GM12874 (cell line): ENCODE results near the gene AKT1S1.

Source experiments
- TF ChIP-seq, protein P1 (sequence below): IDR thresholded peaks from 2 replicates; pipeline ENCODE4 v1.5.1; 2011; ENCODE audit warnings: low read depth, mild to moderate bottlenecking, control low read depth, low read length, moderate library complexity; ENCODE audit not compliant: insufficient read depth

Gene AKT1S1

DNA sequence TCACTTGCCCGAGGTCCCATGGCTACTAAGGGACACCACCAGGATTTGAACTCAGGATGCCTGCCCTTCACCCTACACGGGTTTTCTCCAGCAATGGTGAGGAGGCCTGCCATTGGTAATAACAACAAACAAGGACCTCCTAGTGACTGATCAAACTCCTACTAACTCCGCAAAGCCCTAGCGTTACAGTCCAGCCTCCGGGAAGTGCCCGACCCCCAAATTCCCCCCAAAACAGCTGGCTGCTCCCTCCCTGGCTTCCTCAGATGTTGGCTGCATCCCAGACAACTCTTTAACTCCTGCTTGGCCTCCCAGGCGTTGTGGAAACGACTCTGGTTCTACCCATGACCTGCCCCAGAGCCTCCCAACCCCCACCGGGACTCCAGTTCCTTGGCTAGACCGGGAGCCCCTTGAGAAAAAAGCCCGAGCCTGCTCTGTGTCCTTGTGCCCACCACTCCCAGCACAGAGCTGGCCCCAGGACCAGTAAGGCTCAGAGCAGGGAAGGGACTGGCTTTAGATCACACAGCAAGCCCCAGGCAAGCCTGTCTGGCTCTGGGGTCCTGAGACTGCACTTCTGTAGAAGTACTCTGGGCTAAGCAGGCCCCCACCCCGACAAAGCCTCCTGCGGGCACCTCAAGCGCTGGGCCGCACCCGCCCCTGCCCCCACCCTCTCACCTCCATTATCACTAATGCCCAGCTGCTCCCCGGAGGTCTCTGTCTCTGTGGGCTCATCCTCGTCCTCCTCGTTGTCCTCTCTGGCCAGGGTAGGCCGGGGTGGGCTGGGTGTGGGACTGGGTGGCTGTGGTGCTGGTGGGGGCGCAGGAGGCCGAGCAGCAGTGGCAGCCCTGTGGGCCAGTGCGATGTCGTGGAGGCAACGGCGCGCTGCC lies 4.7 kb downstream of the AKT1S1 start:
- TF ChIP-seq, protein P1, sequence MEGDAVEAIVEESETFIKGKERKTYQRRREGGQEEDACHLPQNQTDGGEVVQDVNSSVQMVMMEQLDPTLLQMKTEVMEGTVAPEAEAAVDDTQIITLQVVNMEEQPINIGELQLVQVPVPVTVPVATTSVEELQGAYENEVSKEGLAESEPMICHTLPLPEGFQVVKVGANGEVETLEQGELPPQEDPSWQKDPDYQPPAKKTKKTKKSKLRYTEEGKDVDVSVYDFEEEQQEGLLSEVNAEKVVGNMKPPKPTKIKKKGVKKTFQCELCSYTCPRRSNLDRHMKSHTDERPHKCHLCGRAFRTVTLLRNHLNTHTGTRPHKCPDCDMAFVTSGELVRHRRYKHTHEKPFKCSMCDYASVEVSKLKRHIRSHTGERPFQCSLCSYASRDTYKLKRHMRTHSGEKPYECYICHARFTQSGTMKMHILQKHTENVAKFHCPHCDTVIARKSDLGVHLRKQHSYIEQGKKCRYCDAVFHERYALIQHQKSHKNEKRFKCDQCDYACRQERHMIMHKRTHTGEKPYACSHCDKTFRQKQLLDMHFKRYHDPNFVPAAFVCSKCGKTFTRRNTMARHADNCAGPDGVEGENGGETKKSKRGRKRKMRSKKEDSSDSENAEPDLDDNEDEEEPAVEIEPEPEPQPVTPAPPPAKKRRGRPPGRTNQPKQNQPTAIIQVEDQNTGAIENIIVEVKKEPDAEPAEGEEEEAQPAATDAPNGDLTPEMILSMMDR = no peak

DNA sequence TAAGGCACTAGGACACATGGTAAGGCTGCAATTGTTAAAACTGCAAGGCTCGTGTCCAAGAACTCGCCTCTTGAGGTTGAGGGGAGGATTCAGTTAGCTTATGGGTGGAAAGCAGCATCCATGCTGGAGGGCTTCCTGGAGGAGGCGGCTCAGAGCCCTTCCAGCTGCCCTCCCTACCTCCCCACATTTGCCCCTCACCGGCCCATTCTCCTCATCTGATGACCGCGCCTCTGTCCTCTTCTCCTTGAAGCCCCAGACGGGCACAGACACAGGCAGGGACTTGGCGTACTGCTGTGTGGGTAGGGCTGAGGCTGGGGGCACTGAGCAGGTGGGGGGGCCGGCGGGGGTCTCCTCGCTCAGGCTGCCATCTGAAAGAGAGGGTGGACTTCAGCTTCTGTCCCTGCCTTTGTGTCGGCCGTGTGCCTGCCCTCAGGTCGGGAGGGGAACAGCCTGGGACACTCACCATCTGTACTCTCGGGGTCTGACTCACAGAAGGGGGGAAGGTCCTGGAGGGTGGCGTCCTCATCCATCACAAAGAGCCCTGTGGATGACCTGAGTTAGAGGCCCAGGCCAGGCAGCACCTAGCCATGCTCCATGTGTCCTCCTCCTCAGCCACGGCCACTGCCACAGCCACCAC lies 5.7 kb downstream of the AKT1S1 start:
- TF ChIP-seq, protein P1 = no peak

DNA sequence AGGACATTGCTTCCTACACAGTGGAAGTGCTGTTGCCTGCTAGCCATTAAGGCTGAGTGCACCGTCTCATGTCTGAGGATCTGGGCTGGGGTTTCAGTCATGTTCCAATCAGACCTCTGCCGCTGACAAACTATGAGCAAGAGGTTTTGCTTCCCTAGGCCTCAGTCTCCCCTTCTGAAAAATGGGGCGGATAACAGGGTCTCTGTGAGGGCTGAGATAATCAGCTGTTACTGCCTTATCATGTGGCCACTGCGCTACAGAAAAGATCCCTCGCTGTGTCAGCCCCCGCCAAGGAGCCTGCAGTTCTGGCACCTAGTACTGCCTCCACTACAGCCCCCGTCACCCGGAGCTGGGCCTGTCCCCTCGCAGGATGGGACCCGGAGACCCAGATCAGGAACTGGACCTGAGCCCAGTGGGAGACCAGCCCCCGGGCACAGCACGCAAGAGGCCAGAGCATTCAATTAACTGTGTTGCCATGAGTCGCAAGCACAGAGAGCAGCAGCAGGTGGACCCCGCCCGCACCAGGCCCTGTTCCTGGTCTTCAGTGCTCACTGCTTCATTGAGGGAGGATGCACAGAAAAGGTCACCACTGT lies 6.8 kb downstream of the AKT1S1 start:
- TF ChIP-seq, protein P1 = no peak

DNA sequence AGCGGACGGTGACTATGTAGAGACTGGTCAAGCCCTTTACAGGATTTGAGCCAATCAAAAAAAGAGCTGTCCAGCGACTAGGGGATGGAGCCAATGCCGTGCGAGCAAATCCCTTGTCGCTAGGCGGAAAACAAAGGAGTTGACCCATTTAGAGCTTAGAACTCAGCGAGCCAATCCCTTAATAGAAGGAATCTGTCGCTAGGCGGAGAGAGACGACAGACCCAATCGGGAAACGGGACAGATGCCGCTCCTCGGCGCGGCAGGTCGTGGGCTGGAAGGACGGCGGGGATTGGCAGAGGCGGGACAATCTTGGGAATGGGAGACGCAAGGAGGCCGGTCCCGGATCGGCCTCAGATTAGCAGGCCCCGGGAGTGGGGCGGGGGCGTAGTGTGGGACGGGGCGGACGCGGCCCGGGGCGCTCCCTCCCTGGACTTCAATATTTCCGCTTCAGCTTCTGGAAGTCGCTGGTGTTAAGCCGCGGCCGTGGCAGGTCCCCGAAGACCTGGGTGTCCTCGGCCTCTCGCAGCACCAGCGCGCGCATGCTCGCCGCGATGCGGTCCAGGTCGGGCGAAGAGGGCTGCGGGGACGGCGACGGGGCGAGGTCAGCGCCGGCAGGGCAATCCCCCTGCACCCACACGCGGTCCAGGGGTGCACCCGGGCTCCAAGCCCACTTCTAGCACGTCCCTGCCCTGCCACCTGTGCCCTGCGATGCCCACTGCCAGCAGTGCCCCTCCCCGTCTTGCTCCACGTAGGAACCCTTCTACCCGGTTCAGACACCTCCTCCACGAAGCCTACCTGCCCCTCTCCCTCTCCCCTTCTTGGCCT lies 7.5 kb downstream of the AKT1S1 start:
- TF ChIP-seq, protein P1 = no peak

DNA sequence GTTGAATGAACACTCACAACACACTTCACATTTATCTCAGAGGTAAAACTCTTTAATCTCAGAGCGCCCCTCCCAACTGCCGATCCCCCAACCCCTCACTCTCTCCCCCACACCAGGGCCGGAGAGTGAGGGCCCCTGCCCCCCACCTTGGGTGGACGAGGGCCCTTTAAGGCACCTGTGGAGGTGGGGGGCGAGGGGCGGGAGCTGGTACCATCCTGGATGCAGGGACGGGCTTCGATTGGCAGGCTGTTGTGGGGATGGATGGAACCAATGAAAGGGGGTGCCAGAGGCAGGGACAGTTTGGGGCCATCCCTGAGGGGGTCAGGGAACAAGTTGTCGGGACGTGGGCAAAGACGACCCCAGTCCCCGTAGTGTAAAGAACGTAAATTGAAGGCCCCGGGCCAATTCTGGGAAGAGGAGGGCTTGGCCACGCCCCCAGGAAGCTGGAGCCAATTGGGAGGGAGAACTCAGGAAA lies 8.1 kb downstream of the AKT1S1 start:
- TF ChIP-seq, protein P1 = no peak

DNA sequence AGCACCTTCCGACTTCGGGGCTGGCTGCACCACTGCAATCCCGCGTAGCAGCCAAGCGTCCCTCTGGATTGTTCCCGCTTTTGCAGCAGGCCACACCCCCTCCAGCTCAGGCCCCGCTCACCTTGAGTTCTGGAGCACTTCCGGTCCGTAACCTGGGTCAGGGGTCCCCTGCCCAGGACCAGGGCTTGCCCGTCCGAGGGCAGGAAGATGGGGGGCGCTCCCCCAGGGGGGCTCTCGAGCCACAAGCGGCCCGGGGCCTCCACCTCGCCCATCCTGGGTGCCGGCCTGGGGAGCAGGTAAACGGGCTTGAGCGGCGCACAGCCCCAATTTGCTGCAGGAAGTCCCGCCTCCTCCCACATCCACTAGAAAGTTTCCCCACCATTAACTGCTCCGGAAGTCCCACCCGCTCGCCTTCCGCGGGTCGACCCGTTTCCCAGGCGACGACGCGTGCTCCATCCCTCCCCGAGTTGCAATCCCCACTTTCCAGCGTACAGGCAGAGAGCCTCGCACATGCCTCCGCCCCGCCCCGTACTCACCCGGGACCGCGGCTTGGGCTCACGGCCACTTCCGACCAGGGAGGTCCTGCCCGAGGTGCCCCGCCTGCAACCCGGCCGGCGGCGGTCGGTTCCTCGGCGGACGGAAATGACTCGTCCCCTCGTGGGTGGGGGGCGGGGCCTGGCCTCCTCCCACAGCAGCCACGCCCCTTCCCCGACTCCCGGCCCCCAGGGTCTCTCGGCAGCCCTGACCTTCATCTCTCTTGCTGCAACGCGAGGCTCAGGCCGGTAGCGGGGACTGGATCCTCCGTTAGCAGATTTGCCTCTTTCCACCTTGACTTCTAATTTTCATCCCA lies 10.0 kb downstream of the AKT1S1 start, which contains the start of gene PNKP:
Gene PNKP (minus strand): TSS at position 644 of the 850 bp plus-strand sequence. CDS start 372 bp downstream, at position 272.
- TF ChIP-seq, protein P1 = no peak
